Neuron (in vitro differentiated cells): ENCODE data around the gene SETD2.

Experiments used
- H2AFZ ChIP-seq: one replicate; pipeline ENCODE4 v1.6.1; 2013; ENCODE audit warnings: low read depth, mild to moderate bottlenecking, inconsistent platforms, low read length, moderate library complexity
- H3K27me3 ChIP-seq: one replicate; pipeline ENCODE4 v1.6.1; 2013; ENCODE audit warnings: low read length; ENCODE audit not compliant: insufficient read depth
- H3K36me3 ChIP-seq: one replicate; pipeline ENCODE4 v1.6.1; 2013; ENCODE audit warnings: low read length; ENCODE audit not compliant: insufficient read depth
- H3K4me1 ChIP-seq: one replicate; pipeline ENCODE4 v1.6.1; 2013; ENCODE audit warnings: low read length; ENCODE audit not compliant: insufficient read depth
- H3K4me3 ChIP-seq: 2 replicates; pipeline ENCODE4 v1.5.1; 2013; ENCODE audit warnings: mild to moderate bottlenecking, low read length, moderate library complexity
- H3K9me3 ChIP-seq: one replicate; pipeline ENCODE4 v1.6.1; 2013; ENCODE audit warnings: low read length

SETD2 gene

GRCh38 chr3:46991406-46992165, 172.3 kb downstream of the SETD2 start:
- Histone ChIP-seq H3K4me3 (no peak overlapping the region), H3K4me1 (no peaks in the 10 kb centered on the region), H2AFZ (no peak overlapping the region), H3K27me3 (no peaks in the 10 kb centered on the region), H3K9me3 (no peaks in the 10 kb centered on the region), H3K36me3 (no peaks in the 10 kb centered on the region)

GRCh38 chr3:46990573-46991374, 173.1 kb downstream of the SETD2 start:
- Histone ChIP-seq H3K36me3 (no peaks in the 10 kb centered on the region), H2AFZ (no peak overlapping the region), H3K9me3 (no peaks in the 10 kb centered on the region), H3K4me1 (no peaks in the 10 kb centered on the region), H3K4me3 (no peak overlapping the region), H3K27me3 (no peaks in the 10 kb centered on the region)

GRCh38 chr3:46989146-46989810, 174.6 kb downstream of the SETD2 start:
- Histone ChIP-seq H3K27me3 (no peaks in the 10 kb centered on the region), H2AFZ (no peak overlapping the region), H3K9me3 (no peaks in the 10 kb centered on the region), H3K4me3 (no peak overlapping the region), H3K36me3 (no peaks in the 10 kb centered on the region), H3K4me1 (no peaks in the 10 kb centered on the region)

GRCh38 chr3:46988616-46989015, 175.3 kb downstream of the SETD2 start:
- no peaks in the 10 kb centered on the region for H3K27me3 ChIP-seq
- H3K4me1 ChIP-seq: no peaks in the 10 kb centered on the region
- no peaks in the 10 kb centered on the region for H3K36me3 ChIP-seq
- no peak overlapping the region for H2AFZ ChIP-seq
- no peaks in the 10 kb centered on the region for H3K9me3 ChIP-seq
- H3K4me3 ChIP-seq: no peak overlapping the region

- H3K9me3 ChIP-seq: no peaks in the 10 kb centered on the region
- no peaks in the 10 kb centered on the region for H3K36me3 ChIP-seq
- no peaks in the 10 kb centered on the region for H3K4me1 ChIP-seq
These were observed 176.0 kb downstream of the SETD2 start for GRCh38 chr3:46987743-46988401.

GRCh38 chr3:46987319-46987742, 176.6 kb downstream of the SETD2 start:
- Histone ChIP-seq H3K4me1 (no peaks in the 10 kb centered on the region), H3K36me3 (no peaks in the 10 kb centered on the region), H3K4me3 (no peak overlapping the region), H3K27me3 (no peaks in the 10 kb centered on the region), H2AFZ (no peak overlapping the region), H3K9me3 (no peaks in the 10 kb centered on the region)

More at GRCh38 chr3:46987743-46988401, 176.0 kb downstream of the SETD2 start:
- Histone ChIP-seq H3K27me3 (no peaks in the 10 kb centered on the region), H2AFZ (no peak overlapping the region), H3K4me3 (no peak overlapping the region)

- Histone ChIP-seq H3K4me1 (no peaks in the 10 kb centered on the region), H2AFZ (no peak overlapping the region), H3K4me3 (no peak overlapping the region), H3K27me3 (no peaks in the 10 kb centered on the region), H3K9me3 (no peaks in the 10 kb centered on the region), H3K36me3 (no peaks in the 10 kb centered on the region)
These were observed 177.1 kb downstream of the SETD2 start for GRCh38 chr3:46986782-46987310.

GRCh38 chr3:46986055-46986730, 177.7 kb downstream of the SETD2 start:
- no peak overlapping the region for H2AFZ ChIP-seq
- H3K9me3 ChIP-seq: no peaks in the 10 kb centered on the region
- H3K4me3 ChIP-seq: no peak overlapping the region
- no peaks in the 10 kb centered on the region for H3K27me3 ChIP-seq
- no peaks in the 10 kb centered on the region for H3K36me3 ChIP-seq
- H3K4me1 ChIP-seq: no peaks in the 10 kb centered on the region

- H3K4me1 ChIP-seq: no peaks in the 10 kb centered on the region
- no peaks in the 10 kb centered on the region for H3K36me3 ChIP-seq
- H2AFZ ChIP-seq: no peak overlapping the region
- no peaks in the 10 kb centered on the region for H3K27me3 ChIP-seq
- H3K9me3 ChIP-seq: no peaks in the 10 kb centered on the region
- H3K4me3 ChIP-seq: no peak overlapping the region
These were observed 178.3 kb downstream of the SETD2 start for GRCh38 chr3:46985588-46985987.

- Histone ChIP-seq H3K27me3 (no peaks in the 10 kb centered on the region), H3K4me3 (no peak overlapping the region), H3K36me3 (no peaks in the 10 kb centered on the region), H2AFZ (no peak overlapping the region), H3K4me1 (peaks cover 4% of the 10 kb centered on the region), H3K9me3 (no peaks in the 10 kb centered on the region)
These were observed 179.1 kb downstream of the SETD2 start for GRCh38 chr3:46984591-46985459.

- H3K9me3 ChIP-seq: no peaks in the 10 kb centered on the region
- H3K36me3 ChIP-seq: no peaks in the 10 kb centered on the region
- H3K4me1 ChIP-seq: peaks cover 6% of the 10 kb centered on the region
- H2AFZ ChIP-seq: no peak overlapping the region
- no peak overlapping the region for H3K4me3 ChIP-seq
- H3K27me3 ChIP-seq: no peaks in the 10 kb centered on the region
These were observed 181.4 kb downstream of the SETD2 start for GRCh38 chr3:46982546-46982945.
